Suprapubic skin (tissue), 4 donors: ENCODE results near the gene RYR3. TPM values are rescaled to one million over a fixed set of nuclear protein-coding genes. Genes with fewer than 3 reads are reported as not detected.

Experiments used
- DNase-seq, 2 donors: peaks; one replicate each; pipeline ENCODE4 v3.0.0-alpha.2; 2019; ENCODE audit warnings: low spot score in 2 of 2
- H3K27ac ChIP-seq: fragments of 200-600 bp; sonication (generic); one replicate; pipeline ENCODE4 v1.5.1; 2019
- H3K27me3 ChIP-seq: fragments of 200-600 bp; sonication (generic); one replicate; pipeline ENCODE4 v1.5.1; 2019
- H3K36me3 ChIP-seq: fragments of 200-600 bp; sonication (generic); one replicate; pipeline ENCODE4 v1.5.1; 2019
- H3K4me1 ChIP-seq: fragments of 200-600 bp; sonication (generic); one replicate; pipeline ENCODE4 v1.5.1; 2019
- H3K4me3 ChIP-seq: fragments of 200-600 bp; sonication (generic); one replicate; pipeline ENCODE4 v1.5.1; 2019; ENCODE audit warnings: mild to moderate bottlenecking
- H3K9me3 ChIP-seq: fragments of 200-600 bp; sonication (generic); one replicate; pipeline ENCODE4 v1.5.1; 2019
- EP300 ChIP-seq: sonication (generic); formaldehyde crosslinking; IDR thresholded peaks from one replicate; pipeline ENCODE4 v1.6.1; 2017; ENCODE audit warnings: antibody characterized with exemption
- POLR2A ChIP-seq, 2 donors: fragments of 450-650 bp; IDR thresholded peaks; one replicate each; pipeline ENCODE4 v1.6.1; 2017; ENCODE audit warnings: antibody characterized with exemption in 2 of 2, mild to moderate bottlenecking in 2 of 2, moderate library complexity in 2 of 2
- POLR2AphosphoS5 ChIP-seq, 3 donors: sonication (generic); formaldehyde crosslinking; IDR thresholded peaks; one replicate each; pipeline ENCODE4 v1.6.1; 2017; ENCODE audit warnings: antibody characterized with exemption in 3 of 3
- WGBS: methylation state at CpG from one replicate; pipeline ENCODE4 v1.1.5; 2018; 5-methylcytosine and 5-hydroxymethylcytosine counted together
- total RNA-seq, 4 donors: library from RNA; depleted of rRNA; stranded (reverse); fragments of >200 nt; gene quantifications; one replicate each; pipeline ENCODE4 v1.1.0, GENCODE V29; 2016
- TF ChIP-seq, protein P1 (sequence below), 2 donors: fragments of 200-600 bp in 1 of 2; fragments of 450-650 bp in 1 of 2; sonication (generic) in 1 of 2; IDR thresholded peaks; one replicate each; pipeline ENCODE4 v1.5.1; 2016 to 2019; ENCODE audit warnings: antibody characterized with exemption in 2 of 2, mild to moderate bottlenecking in 1 of 2, moderate library complexity in 1 of 2

The RYR3 gene
- total RNA-seq, 4 donors from 2014 or later = 0.38 to 2.0 (median 0.80) TPM

DNA sequence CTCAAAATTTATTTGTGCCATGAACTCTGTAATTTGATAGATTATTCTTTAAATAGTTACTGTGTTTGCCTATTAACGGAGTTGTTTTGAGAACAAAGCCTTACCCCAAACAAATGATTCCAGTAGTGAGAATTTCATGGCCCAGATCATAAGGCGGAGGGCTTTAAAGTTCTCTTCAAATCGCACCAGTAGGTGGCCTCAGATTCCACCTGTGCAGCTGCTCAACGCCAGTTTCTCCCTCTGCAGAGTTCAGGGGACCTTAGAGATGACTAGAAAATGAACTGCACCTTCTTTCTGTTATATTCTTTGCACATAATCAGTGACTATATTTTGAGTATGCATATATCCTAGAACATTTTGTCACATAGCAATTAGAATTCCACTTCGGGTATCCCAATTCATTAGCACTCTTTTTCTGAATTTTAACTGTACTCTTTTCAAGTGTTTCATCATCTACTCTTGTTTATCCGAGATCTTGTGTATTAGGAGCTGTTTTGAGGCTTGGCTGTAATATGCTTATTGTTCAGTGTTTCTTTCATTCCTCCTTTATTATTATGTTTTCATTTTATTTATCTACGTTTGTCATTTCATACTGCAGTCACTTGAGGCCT, 425.0 kb downstream of the RYR3 start:
- TF ChIP-seq, protein P1, sequence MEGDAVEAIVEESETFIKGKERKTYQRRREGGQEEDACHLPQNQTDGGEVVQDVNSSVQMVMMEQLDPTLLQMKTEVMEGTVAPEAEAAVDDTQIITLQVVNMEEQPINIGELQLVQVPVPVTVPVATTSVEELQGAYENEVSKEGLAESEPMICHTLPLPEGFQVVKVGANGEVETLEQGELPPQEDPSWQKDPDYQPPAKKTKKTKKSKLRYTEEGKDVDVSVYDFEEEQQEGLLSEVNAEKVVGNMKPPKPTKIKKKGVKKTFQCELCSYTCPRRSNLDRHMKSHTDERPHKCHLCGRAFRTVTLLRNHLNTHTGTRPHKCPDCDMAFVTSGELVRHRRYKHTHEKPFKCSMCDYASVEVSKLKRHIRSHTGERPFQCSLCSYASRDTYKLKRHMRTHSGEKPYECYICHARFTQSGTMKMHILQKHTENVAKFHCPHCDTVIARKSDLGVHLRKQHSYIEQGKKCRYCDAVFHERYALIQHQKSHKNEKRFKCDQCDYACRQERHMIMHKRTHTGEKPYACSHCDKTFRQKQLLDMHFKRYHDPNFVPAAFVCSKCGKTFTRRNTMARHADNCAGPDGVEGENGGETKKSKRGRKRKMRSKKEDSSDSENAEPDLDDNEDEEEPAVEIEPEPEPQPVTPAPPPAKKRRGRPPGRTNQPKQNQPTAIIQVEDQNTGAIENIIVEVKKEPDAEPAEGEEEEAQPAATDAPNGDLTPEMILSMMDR (IDR thresholded peaks at IDR 0.05) = peak in 1 of 2 donors; percentile 25
- no peak for TF ChIP-seq EP300
- Histone ChIP-seq H3K4me1 (peaks cover 3% of the 10 kb centered on the region), H3K4me3 (no peak overlapping the region), H3K27me3 (no peaks in the 10 kb centered on the region), H3K9me3 (no peaks in the 10 kb centered on the region), H3K36me3 (no peaks in the 10 kb centered on the region), H3K27ac (no peak overlapping the region)
- no peak for DNase-seq
- WGBS = 45% methylated on average over 7 of the region's 7 CpGs

DNA sequence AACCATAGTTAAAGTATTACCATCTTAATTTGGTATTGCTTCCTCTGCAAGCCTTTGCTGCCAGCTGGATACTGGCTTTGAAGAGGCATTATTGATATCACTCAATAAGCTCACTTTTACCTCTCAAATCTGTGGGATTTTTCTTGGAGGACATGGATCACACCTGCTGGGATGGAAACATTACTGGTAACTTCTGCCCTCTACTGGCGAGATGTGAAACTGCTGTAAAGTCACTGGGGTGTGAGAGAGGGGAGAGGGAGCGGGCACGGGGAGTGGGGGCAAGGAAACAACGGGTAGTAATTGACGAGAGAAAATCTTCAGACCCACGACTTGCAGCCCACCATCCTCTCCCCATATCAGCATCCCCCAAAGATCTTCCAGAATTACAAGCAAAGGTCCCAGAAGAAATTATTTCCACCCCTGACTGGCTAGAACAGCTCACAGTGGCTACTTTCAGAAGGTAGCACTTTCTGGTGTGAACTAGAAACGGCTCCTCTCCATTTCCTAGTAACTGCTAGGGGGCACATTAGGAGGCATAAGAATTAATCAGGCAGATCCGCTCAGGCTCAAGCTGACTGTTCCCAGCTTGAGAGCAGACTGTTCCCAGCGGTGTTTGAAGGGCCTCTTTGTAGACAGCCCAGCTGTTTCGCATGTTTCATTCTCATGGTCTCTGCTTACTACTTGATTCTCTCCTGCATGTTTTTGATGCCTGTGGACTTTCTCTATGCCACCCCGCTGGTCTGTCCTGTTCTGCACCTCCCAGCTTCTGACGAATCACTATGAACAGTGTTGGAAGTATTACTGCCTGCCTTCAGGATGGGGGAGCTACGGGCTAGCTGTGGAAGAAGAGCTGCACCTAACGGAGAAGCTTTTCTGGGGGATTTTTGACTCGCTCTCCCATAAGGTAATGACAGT, 427.2 kb downstream of the RYR3 start:
- WGBS = 38% methylated on average over 15 of the region's 15 CpGs

DNA sequence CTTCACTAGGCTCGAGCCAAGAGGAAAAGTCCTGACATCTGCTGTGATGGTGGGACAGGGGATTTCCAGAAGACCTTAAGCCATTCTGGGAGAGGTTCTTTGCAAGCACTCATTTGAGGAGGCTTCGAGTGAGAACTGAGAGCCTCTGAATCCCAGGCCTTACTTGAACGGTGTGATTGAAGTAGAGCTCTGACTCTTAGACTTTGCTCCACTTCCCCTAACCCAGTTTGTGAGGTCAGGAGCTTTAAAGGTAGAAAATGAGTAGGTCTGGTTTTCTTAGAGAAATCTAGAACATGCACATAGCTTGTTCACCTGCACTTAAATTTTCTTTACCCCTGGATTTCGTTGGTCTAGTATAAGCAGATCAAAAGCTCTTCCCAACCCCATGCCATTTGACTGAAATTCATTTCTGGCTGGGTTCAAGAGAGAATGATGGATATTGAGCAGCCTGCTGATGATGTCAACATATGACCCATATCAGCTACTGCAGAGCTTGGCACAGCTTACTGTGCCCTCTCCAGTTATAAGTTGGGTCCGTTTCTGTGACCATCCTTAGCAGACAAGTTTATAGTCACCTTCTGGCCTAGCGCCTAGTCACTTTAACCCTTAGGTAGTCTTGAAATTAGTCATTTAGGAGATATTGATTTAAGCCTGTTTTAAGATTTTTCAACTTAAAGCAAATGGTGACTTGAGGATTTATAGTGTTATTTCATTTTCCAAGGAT, 428.3 kb downstream of the RYR3 start:
- no peak for DNase-seq
- Histone ChIP-seq H3K4me3 (no peak overlapping the region), H3K9me3 (no peaks in the 10 kb centered on the region), H3K27me3 (no peaks in the 10 kb centered on the region), H3K27ac (no peak overlapping the region), H3K4me1 (peaks cover 3% of the 10 kb centered on the region), H3K36me3 (no peaks in the 10 kb centered on the region)
- 67% methylated on average over 6 of the region's 6 CpGs for WGBS
- TF ChIP-seq POLR2AphosphoS5 (IDR thresholded peaks at IDR 0.05) (no peak), EP300 (no peak), POLR2A (IDR thresholded peaks at IDR 0.05) (no peak)
- TF ChIP-seq, protein P1 (IDR thresholded peaks at IDR 0.05) = no peak

More for the DNA sequence above, 427.2 kb downstream of the RYR3 start:
- H3K36me3 ChIP-seq = no peaks in the 10 kb centered on the region
- H3K27me3 ChIP-seq = no peaks in the 10 kb centered on the region
- H3K4me1 ChIP-seq = peaks cover 3% of the 10 kb centered on the region
- H3K27ac ChIP-seq = no peak overlapping the region
- no peaks in the 10 kb centered on the region for H3K9me3 ChIP-seq
- no peak for DNase-seq
- H3K4me3 ChIP-seq = no peak overlapping the region
- TF ChIP-seq, protein P1 (IDR thresholded peaks at IDR 0.05) = peak; percentile 20 to 60
- TF ChIP-seq POLR2A (IDR thresholded peaks at IDR 0.05) = no peak

DNA sequence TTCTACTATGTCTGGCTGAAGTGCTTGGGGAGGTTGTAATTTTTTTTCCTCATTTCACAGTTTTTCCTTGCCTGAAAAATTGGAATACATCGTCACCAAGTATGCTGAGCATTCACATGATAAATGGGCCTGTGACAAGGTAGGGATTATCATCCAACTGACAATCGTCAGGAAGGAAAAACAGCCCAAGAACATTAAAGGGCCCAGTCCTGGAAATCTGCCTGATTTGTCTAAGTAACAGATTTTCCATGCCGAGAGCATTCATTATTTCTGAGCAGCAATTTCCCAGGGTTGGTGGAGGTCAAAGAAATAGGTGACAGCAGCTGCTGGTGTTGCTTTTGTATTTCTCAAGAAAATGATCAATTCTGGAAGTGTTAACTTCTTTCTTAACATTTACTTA, 431.5 kb downstream of the RYR3 start:
- DNase-seq = no peak
- WGBS = 42% methylated on average over 3 of the region's 3 CpGs
- H3K27ac ChIP-seq = no peak overlapping the region

More for the DNA sequence above, 431.5 kb downstream of the RYR3 start:
- H3K9me3 ChIP-seq = no peaks in the 10 kb centered on the region
- no peak overlapping the region for H3K4me3 ChIP-seq
- no peaks in the 10 kb centered on the region for H3K27me3 ChIP-seq
- H3K36me3 ChIP-seq = no peaks in the 10 kb centered on the region
- peaks cover 3% of the 10 kb centered on the region for H3K4me1 ChIP-seq
- TF ChIP-seq, protein P1 (IDR thresholded peaks at IDR 0.05) = no peak
- TF ChIP-seq POLR2A (IDR thresholded peaks at IDR 0.05) = no peak
- TF ChIP-seq EP300 = no peak
- TF ChIP-seq POLR2AphosphoS5 (IDR thresholded peaks at IDR 0.05) = no peak
